Neural progenitor cell (in vitro differentiated cells): ENCODE measurements around the gene BCAP31. TPM values are rescaled to one million over a fixed set of nuclear protein-coding genes. Genes with fewer than 3 reads are reported as not detected.
"Not testable (repeated sequence)": the region's sequence is repeated elsewhere in the genome, so short reads cannot be mapped to it uniquely, and the experiment has no call there.

Experiments
- DNase-seq: peaks from one replicate; pipeline ENCODE4 v3.0.0-alpha.2; 2016; ENCODE audit warnings: low spot score
- H2AFZ ChIP-seq: fragments of 200-600 bp; sonication (generic); replicated peaks from 2 replicates; pipeline ENCODE4 v1.6.1; 2016; ENCODE audit warnings: antibody characterized with exemption
- H3F3A ChIP-seq: fragments of 200-600 bp; sonication (generic); 2 replicates; pipeline ENCODE4 v1.6.1; 2016; ENCODE audit warnings: antibody characterized with exemption, low read depth
- H3K27ac ChIP-seq: fragments of 200-600 bp; sonication (generic); 2 replicates; pipeline ENCODE4 v1.5.1; 2016; ENCODE audit warnings: mild to moderate bottlenecking
- H3K27me3 ChIP-seq: fragments of 200-600 bp; sonication (generic); 2 replicates; pipeline ENCODE4 v1.6.1; 2016; ENCODE audit warnings: mild to moderate bottlenecking, moderate library complexity
- H3K36me3 ChIP-seq: fragments of 200-600 bp; sonication (generic); 2 replicates; pipeline ENCODE4 v1.5.1; 2016
- H3K4me1 ChIP-seq: fragments of 200-600 bp; sonication (generic); 2 replicates; pipeline ENCODE4 v1.6.1; 2016; ENCODE audit warnings: mixed run types
- H3K4me2 ChIP-seq: fragments of 200-600 bp; sonication (generic); 2 replicates; pipeline ENCODE4 v1.6.1; 2016
- H3K4me3 ChIP-seq: fragments of 200-600 bp; sonication (generic); 2 replicates; pipeline ENCODE4 v1.5.1; 2016
- H3K79me2 ChIP-seq: fragments of 200-600 bp; sonication (generic); 2 replicates; pipeline ENCODE4 v1.6.1; 2016; ENCODE audit warnings: low read depth
- H3K9ac ChIP-seq: fragments of 200-600 bp; sonication (generic); 2 replicates; pipeline ENCODE4 v1.6.1; 2016
- H3K9me3 ChIP-seq: fragments of 200-600 bp; sonication (generic); 2 replicates; pipeline ENCODE4 v1.5.1; 2016; ENCODE audit warnings: low read depth
- H4K20me1 ChIP-seq: fragments of 200-600 bp; sonication (generic); 2 replicates; pipeline ENCODE4 v1.6.1; 2016; ENCODE audit warnings: low read depth
- H3K27ac Mint-ChIP-seq: 3 replicates; pipeline ENCODE4 v1.8.0; 2021; ENCODE audit warnings: mixed read lengths
- H3K27me3 Mint-ChIP-seq: 2 replicates; pipeline ENCODE4 v1.8.0; 2022; ENCODE audit warnings: low read depth, mild to moderate bottlenecking, inconsistent platforms, moderate library complexity, mixed read lengths; ENCODE audit not compliant: insufficient read depth
- H3K36me3 Mint-ChIP-seq: 3 replicates; pipeline ENCODE4 v1.8.0; 2021; ENCODE audit warnings: mixed read lengths
- H3K4me1 Mint-ChIP-seq: 3 replicates; pipeline ENCODE4 v1.8.0; 2021; ENCODE audit warnings: mixed read lengths
- H3K4me3 Mint-ChIP-seq: 3 replicates; pipeline ENCODE4 v1.8.0; 2021; ENCODE audit warnings: mild to moderate bottlenecking, moderate library complexity, mixed read lengths
- H3K9me3 Mint-ChIP-seq: 3 replicates; pipeline ENCODE4 v1.8.0; 2020; ENCODE audit warnings: mixed read lengths
- EZH2 ChIP-seq: fragments of 200-600 bp; sonication (generic); IDR thresholded peaks from 2 replicates; pipeline ENCODE4 v1.6.1; 2017; ENCODE audit warnings: antibody characterized with exemption, mild to moderate bottlenecking, moderate library complexity
- EZH2phosphoT487 ChIP-seq: fragments of 200-600 bp; sonication (generic); IDR thresholded peaks from 2 replicates; pipeline ENCODE4 v1.6.1; 2017; ENCODE audit warnings: antibody characterized with exemption
- total RNA-seq: library from RNA; depleted of rRNA; stranded (reverse); fragments of >200 nt; gene quantifications from 2 replicates; pipeline ENCODE4 v1.2.3, GENCODE V29; 2015; ENCODE audit warnings: low replicate concordance
- TF ChIP-seq, protein P1 (sequence below): fragments of 200-600 bp; sonication (generic); IDR thresholded peaks from 2 replicates; pipeline ENCODE4 v1.5.1; 2017; ENCODE audit warnings: antibody characterized with exemption, mild to moderate bottlenecking

Gene BCAP31
- total RNA-seq, 1 donor from 2014 or later: 52.5 TPM

DNA sequence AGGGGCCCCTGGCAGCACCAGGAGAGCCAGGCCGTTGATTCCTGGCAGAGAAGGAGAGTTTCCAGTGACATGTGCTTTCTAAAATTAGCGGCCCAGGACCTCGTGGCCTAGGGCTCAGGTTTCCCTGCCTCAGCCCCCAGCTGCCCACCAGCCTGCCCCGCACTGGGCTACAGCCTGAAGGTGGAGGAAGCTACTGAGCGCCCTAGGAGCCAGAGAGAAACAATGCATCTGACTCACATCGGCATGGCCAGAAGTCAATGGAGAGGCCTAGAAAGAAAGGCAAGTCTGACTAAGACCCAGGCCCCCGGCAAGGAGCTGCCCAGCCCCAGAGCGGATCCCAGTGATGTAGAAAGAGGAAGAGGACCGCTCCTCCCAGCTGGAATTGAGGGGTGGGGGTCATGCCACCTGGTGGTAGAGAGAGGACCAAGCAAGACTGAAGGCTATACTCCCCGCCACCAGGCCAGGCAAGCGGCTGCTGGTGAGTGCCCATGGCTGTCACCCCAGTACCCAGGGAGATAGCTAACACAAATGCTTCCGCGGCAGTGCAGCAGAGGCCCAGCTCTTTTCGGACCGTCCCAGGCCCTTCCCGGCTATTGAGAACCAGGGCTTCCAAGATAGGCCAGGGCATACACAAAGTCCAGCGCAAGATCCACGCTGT is 18.7 kb downstream of the BCAP31 start:
- H3K4me3 Mint-ChIP-seq, H3K4me1 Mint-ChIP-seq, H3K36me3 Mint-ChIP-seq, H3K27ac ChIP-seq, H3K9me3 ChIP-seq, H3K4me1 ChIP-seq, H3F3A ChIP-seq, H3K27ac Mint-ChIP-seq, H2AFZ ChIP-seq, H3K4me3 ChIP-seq, H3K27me3 Mint-ChIP-seq, H3K36me3 ChIP-seq, H3K79me2 ChIP-seq, H3K9ac ChIP-seq, DNase-seq, H4K20me1 ChIP-seq, H3K4me2 ChIP-seq, H3K27me3 ChIP-seq: not testable (repeated sequence)
- TF ChIP-seq, protein P1, sequence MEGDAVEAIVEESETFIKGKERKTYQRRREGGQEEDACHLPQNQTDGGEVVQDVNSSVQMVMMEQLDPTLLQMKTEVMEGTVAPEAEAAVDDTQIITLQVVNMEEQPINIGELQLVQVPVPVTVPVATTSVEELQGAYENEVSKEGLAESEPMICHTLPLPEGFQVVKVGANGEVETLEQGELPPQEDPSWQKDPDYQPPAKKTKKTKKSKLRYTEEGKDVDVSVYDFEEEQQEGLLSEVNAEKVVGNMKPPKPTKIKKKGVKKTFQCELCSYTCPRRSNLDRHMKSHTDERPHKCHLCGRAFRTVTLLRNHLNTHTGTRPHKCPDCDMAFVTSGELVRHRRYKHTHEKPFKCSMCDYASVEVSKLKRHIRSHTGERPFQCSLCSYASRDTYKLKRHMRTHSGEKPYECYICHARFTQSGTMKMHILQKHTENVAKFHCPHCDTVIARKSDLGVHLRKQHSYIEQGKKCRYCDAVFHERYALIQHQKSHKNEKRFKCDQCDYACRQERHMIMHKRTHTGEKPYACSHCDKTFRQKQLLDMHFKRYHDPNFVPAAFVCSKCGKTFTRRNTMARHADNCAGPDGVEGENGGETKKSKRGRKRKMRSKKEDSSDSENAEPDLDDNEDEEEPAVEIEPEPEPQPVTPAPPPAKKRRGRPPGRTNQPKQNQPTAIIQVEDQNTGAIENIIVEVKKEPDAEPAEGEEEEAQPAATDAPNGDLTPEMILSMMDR: peak; percentile 29
- peaks cover 26% of the 10 kb centered on the region for H3K9me3 Mint-ChIP-seq

- not testable (repeated sequence) for H3K4me3 ChIP-seq, H3K36me3 Mint-ChIP-seq, H3K79me2 ChIP-seq, H3K4me1 Mint-ChIP-seq, H3K9me3 ChIP-seq, H3K27ac Mint-ChIP-seq, H3K27ac ChIP-seq, H3K36me3 ChIP-seq, H3K27me3 Mint-ChIP-seq, H3K4me2 ChIP-seq, H3F3A ChIP-seq, H3K4me3 Mint-ChIP-seq, H3K4me1 ChIP-seq, DNase-seq, H3K27me3 ChIP-seq, H4K20me1 ChIP-seq, H2AFZ ChIP-seq, H3K9ac ChIP-seq
- peaks cover 24% of the 10 kb centered on the region for H3K9me3 Mint-ChIP-seq
These were observed 19.4 kb downstream of the BCAP31 start for GRCh38 chrX:153704631-153705402.

DNA sequence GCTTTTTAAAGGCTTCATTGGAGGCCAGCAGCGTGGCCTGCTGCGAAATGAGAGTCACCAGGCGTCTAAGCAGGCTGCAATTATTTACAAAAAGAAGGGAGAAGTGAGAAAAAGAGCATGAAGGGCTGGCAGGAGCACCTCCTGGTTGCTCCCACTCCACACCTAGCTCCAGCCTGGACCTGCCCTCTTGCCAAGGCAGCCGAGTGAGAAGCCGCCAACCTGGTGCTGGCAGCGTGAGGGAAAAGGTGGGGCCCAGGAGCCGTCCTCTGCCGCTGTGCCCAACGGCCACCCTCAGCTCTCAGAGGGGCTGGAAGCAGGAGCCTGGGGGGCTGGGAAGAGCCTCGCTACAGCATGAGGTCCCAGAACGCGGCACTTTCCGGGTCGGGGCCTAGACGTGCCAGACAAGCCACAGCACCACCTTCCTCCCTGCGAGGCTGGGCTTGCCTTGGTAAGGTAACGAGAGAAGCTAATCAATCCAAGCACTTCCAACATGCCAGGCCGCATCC is 20.1 kb downstream of the BCAP31 start:
- Mint-ChIP-seq H3K36me3 (peaks cover 5% of the 10 kb centered on the region), H3K9me3 (peaks cover 24% of the 10 kb centered on the region), H3K4me3 (no peak overlapping the region), H3K27ac (no peak overlapping the region), H3K27me3 (peaks cover 4% of the 10 kb centered on the region), H3K4me1 (peaks cover 3% of the 10 kb centered on the region)
- peaks cover 5% of the 10 kb centered on the region for H4K20me1 ChIP-seq
- H3K79me2 ChIP-seq: no peaks in the 10 kb centered on the region
- H3K27me3 ChIP-seq: no peaks in the 10 kb centered on the region
- TF ChIP-seq, protein P1: no peak
- TF ChIP-seq EZH2 (no peak), EZH2phosphoT487 (no peak)
- no peak overlapping the region for H3K9ac ChIP-seq
- H2AFZ ChIP-seq: no peak overlapping the region
- H3K36me3 ChIP-seq: no peaks in the 10 kb centered on the region
- H3K27ac ChIP-seq: no peak overlapping the region
- H3K9me3 ChIP-seq: no peaks in the 10 kb centered on the region
- H3K4me2 ChIP-seq: no peak overlapping the region
- no peak overlapping the region for H3K4me3 ChIP-seq
- no peaks in the 10 kb centered on the region for H3K4me1 ChIP-seq
- no peaks in the 10 kb centered on the region for H3F3A ChIP-seq
- DNase-seq: no peak

DNA sequence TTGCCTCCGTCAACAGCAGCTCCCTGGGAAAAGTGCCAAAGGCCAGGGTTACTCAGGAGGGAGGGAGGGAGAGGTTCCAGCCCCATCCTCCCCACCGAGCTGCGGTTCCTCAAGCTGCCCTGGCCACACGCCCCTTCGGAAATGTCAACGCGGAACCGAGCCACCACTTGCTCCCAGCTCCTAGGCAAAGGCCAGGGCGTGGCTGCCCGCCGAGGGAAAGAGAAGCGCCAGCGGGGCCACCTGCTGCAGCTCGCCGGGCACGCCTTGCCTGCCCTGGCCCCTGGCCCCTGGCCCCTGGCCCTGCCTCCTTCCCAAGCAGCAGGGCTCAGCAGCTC is 21.2 kb downstream of the BCAP31 start:
- no peaks in the 10 kb centered on the region for H3K4me1 ChIP-seq

More for the DNA sequence above, 21.2 kb downstream of the BCAP31 start:
- no peak for DNase-seq
- Histone ChIP-seq H3K27ac (no peak overlapping the region), H3K4me2 (no peak overlapping the region), H3K9me3 (no peaks in the 10 kb centered on the region), H3K79me2 (no peaks in the 10 kb centered on the region), H3K36me3 (no peaks in the 10 kb centered on the region), H3K9ac (no peak overlapping the region), H4K20me1 (peaks cover 3% of the 10 kb centered on the region), H3F3A (peaks cover 4% of the 10 kb centered on the region), H2AFZ (no peak overlapping the region), H3K27me3 (no peaks in the 10 kb centered on the region), H3K4me3 (no peak overlapping the region)
- Mint-ChIP-seq H3K4me3 (no peak overlapping the region), H3K27me3 (peaks cover 4% of the 10 kb centered on the region), H3K27ac (no peak overlapping the region), H3K36me3 (peaks cover 5% of the 10 kb centered on the region), H3K4me1 (peaks cover 1% of the 10 kb centered on the region), H3K9me3 (peaks cover 28% of the 10 kb centered on the region)
- TF ChIP-seq, protein P1: no peak
- TF ChIP-seq EZH2 (no peak), EZH2phosphoT487 (no peak)
